Activated T-cell treated with anti-CD3 and anti-CD28 coated beads, Interleukin-2, amount 50 U/mL, for 24 hours (primary cell): ENCODE results near the gene VSIG2.
A peak's percentile ranks its signal among the peaks of the same experiment; 100 is the strongest.
"Not testable (repeated sequence)": the region's sequence is repeated elsewhere in the genome, so short reads cannot be mapped to it uniquely, and the experiment has no call there.

Experiments
- DNase-seq: peaks from one replicate; pipeline ENCODE4 v3.0.0-alpha.2; 2020
- H3K27ac Mint-ChIP-seq: 2 replicates; pipeline ENCODE4 v1.8.0; 2020; ENCODE audit warnings: mild to moderate bottlenecking, mixed read lengths
- H3K27me3 Mint-ChIP-seq: 2 replicates; pipeline ENCODE4 v1.8.0; 2020; ENCODE audit warnings: mixed read lengths
- H3K36me3 Mint-ChIP-seq: 2 replicates; pipeline ENCODE4 v1.8.0; 2020; ENCODE audit warnings: low read depth, mixed read lengths
- H3K4me1 Mint-ChIP-seq: 2 replicates; pipeline ENCODE4 v1.8.0; 2020; ENCODE audit warnings: low read depth, mixed read lengths
- H3K4me3 Mint-ChIP-seq: 2 replicates; pipeline ENCODE4 v1.8.0; 2020; ENCODE audit warnings: mild to moderate bottlenecking, moderate library complexity, mixed read lengths
- H3K9me3 Mint-ChIP-seq: 2 replicates; pipeline ENCODE4 v1.8.0; 2020; ENCODE audit warnings: mixed read lengths

VSIG2 gene

DNA sequence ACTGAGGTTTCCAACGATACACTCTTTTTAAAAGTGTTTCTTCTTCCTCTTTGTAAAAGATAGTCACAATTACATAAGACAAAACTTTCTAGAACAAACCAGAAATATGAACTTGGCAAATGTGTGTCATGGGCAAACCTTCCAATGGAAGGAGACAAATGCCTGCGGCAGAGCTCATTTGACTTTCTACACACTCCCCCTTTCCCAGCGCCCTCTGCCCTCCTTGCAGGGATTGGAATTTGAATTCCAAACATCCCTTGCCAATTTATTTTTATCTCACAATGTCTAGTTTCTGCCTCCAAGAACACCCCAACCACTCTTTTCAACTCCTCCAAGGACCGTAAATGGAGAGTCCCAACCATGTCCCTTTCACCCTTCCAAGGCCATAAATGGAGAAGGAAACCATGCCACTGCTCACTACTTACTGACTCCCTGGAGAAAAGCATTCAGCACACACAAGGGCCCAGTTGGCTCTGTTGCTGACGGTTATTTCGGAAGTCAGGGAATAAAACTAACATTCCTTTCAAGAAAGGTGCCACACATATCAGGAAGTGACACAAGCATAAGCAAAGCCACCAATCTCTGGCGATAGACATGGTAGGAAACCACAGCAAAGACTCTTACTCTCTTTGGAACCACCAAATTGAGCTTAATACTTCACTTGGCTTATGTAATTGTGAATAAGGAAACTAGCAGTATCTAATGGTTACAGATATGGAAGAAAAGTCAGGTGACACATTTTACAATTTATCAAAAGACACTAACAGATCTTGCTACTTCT, 25.0 kb upstream of the VSIG2 start:
- H3K27ac Mint-ChIP-seq: no peak overlapping the region
- no peak overlapping the region for H3K4me3 Mint-ChIP-seq
- H3K27me3 Mint-ChIP-seq: no peaks in the 10 kb centered on the region
- no peak for DNase-seq
- peaks cover 27% of the 10 kb centered on the region for H3K36me3 Mint-ChIP-seq
- peaks cover 26% of the 10 kb centered on the region for H3K4me1 Mint-ChIP-seq
- no peaks in the 10 kb centered on the region for H3K9me3 Mint-ChIP-seq

DNA sequence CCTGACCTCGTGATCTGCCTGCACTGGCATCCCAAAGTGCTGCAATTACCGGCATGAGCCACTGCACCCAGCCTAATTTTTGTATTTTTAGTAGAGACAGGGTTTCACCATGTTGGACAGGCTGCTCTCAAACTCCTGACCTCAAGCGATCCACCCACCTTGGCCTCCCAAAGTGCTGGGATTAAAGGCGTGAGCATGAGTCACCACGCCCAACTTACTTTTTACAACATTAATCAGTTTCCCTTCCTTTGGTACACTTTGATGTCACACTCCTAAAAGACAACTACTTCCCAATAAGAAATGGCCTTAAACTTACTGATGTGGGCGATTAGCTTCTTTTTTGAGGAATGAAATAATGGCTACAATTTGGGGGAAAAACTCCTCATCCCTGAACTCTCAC, 18.9 kb upstream of the VSIG2 start:
- H3K36me3 Mint-ChIP-seq: peaks cover 66% of the 10 kb centered on the region
- not testable (repeated sequence) for H3K4me3 Mint-ChIP-seq, H3K9me3 Mint-ChIP-seq, H3K4me1 Mint-ChIP-seq, DNase-seq, H3K27ac Mint-ChIP-seq, H3K27me3 Mint-ChIP-seq

DNA sequence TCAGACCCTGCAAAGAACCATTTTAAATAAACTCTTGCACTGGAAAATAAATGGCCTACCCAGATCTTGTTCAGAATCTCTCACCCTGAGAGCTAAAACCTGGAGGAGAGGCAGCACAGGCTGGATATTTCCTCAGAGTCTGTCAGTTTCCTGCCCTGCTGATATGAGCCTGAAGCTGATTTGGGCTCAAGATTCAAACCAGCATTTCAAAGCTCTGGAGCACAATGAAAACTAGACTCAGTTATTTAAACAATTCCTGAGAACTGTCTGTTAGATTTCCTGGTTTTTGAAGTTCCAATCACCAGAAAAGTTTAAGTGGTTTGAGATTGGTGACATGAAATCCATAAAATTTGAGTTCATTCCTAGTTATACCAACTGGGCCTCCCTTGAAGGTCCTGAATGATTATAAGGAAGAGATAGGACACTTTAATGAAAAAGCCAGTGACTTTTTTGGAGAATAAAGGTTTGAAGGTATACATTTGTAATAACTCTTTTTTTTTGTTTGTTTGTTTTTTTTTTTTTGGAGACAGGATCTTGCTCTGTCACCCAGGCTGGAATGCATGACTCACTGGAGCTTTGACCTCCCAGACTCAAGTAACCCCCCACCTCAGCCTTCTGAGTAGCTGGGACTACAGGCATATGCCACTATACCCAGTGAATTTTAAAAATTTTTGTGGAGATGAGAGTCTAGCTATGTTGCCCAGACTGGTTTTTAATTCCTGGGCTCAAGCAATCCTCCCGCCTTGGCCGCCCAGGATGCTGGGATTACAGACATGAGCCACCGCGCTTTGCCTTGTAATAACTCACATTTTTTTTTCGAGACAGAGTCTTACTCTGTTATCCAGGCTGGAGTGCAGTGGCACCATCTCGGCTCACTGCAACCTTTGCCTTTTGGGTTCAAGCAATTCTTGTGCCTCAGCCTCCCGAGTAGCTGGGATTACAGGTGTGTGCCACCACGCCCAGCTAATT, 18.0 kb upstream of the VSIG2 start:
- peaks cover 2% of the 10 kb centered on the region for H3K4me1 Mint-ChIP-seq
- no peak for DNase-seq
- no peak overlapping the region for H3K4me3 Mint-ChIP-seq
- no peaks in the 10 kb centered on the region for H3K27me3 Mint-ChIP-seq
- H3K36me3 Mint-ChIP-seq: peaks cover 73% of the 10 kb centered on the region
- H3K27ac Mint-ChIP-seq: peak overlapping the region; percentile 18
- no peaks in the 10 kb centered on the region for H3K9me3 Mint-ChIP-seq

DNA sequence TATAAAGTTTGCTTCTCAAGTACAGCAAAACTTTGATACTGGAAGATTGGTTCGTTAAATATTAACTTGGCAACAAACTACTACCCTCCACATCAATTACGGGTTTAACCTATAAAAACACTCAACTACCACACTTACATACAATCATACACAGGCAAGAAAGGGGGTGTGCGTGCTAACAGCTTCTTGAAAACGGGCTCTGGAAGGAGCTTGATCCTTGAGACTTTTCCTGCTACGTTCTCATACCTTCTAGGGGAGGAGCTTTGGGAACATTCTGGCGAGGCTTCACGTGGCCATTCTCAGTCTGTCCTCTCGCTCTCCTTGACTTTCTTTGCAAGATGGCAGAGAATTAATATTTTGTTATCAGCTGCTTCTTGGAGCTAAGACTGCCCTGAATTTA, 16.9 kb upstream of the VSIG2 start:
- Mint-ChIP-seq H3K27me3 (no peaks in the 10 kb centered on the region), H3K4me1 (peaks cover 2% of the 10 kb centered on the region), H3K27ac (no peak overlapping the region), H3K9me3 (no peaks in the 10 kb centered on the region), H3K36me3 (peaks cover 75% of the 10 kb centered on the region), H3K4me3 (no peak overlapping the region)
- no peak for DNase-seq

DNA sequence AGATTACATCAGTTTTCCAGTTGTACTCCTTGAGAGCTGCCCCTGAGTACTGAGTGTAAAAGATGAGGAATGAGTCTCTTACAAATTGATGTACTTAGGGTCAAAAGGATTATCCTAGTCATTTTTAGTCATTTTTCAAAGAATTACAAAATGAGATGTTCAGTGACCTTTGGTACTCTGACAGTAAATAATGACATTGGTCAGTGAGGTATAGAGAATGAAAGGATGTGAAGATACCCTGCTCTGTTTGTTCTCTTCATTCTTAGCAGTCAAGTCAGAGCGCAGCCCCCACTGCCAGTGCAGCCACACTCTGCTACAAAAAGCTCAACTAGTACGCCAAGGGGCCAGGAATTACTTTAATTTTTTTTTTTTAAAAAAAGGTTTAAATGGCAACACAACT, 14.1 kb upstream of the VSIG2 start:
- Mint-ChIP-seq H3K27me3 (peaks cover 9% of the 10 kb centered on the region), H3K36me3 (peaks cover 53% of the 10 kb centered on the region), H3K4me1 (peaks cover 12% of the 10 kb centered on the region), H3K4me3 (no peak overlapping the region), H3K9me3 (no peaks in the 10 kb centered on the region), H3K27ac (no peak overlapping the region)
- no peak for DNase-seq

- peaks cover 27% of the 10 kb centered on the region for H3K36me3 Mint-ChIP-seq
- peak; percentile 89 for DNase-seq
- peaks cover 28% of the 10 kb centered on the region for H3K4me1 Mint-ChIP-seq
- no peaks in the 10 kb centered on the region for H3K9me3 Mint-ChIP-seq
- H3K27ac Mint-ChIP-seq: no peak overlapping the region
- peak overlapping the region; percentile 88 for H3K4me3 Mint-ChIP-seq
- peaks cover 36% of the 10 kb centered on the region for H3K27me3 Mint-ChIP-seq
Measured at GRCh38 chr11:124763156-124763947, 11.3 kb upstream of the VSIG2 start.

DNA sequence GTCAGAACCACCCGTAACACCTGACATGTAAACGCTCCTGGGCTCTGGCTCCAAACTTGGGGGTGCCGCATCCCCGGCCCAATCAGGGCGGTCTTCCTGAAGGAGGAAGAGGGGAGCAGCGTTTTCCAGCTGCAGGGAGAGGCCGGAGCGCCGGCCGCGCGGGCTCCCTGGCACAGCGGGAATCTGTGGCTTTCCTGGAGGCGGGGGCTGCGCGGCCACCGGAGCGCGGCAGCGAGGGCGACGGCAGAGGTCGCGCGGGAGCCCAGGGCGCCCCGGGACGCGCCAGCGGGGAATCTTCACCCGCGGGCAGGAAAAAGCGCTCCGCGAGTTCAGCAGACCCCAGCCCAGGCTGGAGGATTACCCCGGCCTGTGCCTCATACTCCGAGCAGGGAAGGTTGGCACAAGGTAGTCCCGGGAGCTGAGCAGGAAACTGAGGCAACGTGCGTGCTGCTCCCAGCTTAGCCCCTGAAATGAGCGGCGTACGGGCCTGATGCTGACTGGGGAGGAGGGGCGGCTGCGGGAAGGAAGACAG, 10.6 kb upstream of the VSIG2 start:
- Mint-ChIP-seq H3K9me3 (no peaks in the 10 kb centered on the region), H3K36me3 (peaks cover 22% of the 10 kb centered on the region)

GRCh38 chr11:124762105-124762623, 10.1 kb upstream of the VSIG2 start, which contains the start of gene ESAM:
Gene ESAM, minus strand, starts transcription at chr11:124762290. Its CDS starts 136 bp downstream, at chr11:124762154.
- H3K27ac Mint-ChIP-seq: no peak within 1 kb of the TSS
- H3K36me3 Mint-ChIP-seq: peaks cover 21% of the 10 kb centered on the region
- peak; percentile 82 for DNase-seq
- peaks cover 48% of the 10 kb centered on the region for H3K27me3 Mint-ChIP-seq
- no peaks in the 10 kb centered on the region for H3K9me3 Mint-ChIP-seq
- peaks cover 33% of the 10 kb centered on the region for H3K4me1 Mint-ChIP-seq
- peak within 1 kb of the TSS; percentile 88 for H3K4me3 Mint-ChIP-seq

More for the DNA sequence above, 10.6 kb upstream of the VSIG2 start:
- no peak for DNase-seq
- no peak overlapping the region for H3K27ac Mint-ChIP-seq
- peaks cover 43% of the 10 kb centered on the region for H3K27me3 Mint-ChIP-seq
- peaks cover 33% of the 10 kb centered on the region for H3K4me1 Mint-ChIP-seq
- H3K4me3 Mint-ChIP-seq: peak overlapping the region; percentile 88

GRCh38 chr11:124761301-124762104, 9.4 kb upstream of the VSIG2 start:
- Mint-ChIP-seq H3K27me3 (peaks cover 55% of the 10 kb centered on the region), H3K9me3 (no peaks in the 10 kb centered on the region), H3K4me3 (peak overlapping the region; percentile 64), H3K36me3 (peaks cover 16% of the 10 kb centered on the region), H3K4me1 (peaks cover 33% of the 10 kb centered on the region), H3K27ac (no peak overlapping the region)
- no peak for DNase-seq

DNA sequence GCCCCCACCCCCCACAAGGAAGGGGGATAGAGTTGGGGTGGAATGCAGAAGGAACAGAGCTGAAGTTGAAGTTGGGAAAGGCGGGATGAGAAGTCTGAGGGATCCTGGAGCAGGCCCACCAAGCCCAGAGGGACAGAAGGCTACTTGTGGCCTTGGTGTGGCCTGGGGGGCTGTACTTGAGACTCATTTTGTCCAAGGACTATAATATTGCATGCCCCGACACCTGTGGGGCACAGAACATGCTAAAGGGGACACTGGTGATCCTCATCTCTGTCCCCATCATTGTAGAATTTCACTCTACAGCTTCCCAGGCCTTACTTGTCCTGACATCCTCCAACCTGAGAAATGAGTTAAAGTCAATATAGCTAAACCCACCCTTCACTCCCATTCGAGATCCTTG, 8.8 kb upstream of the VSIG2 start:
- no peak for DNase-seq
- H3K4me3 Mint-ChIP-seq: no peak overlapping the region
- peaks cover 13% of the 10 kb centered on the region for H3K36me3 Mint-ChIP-seq
- H3K27me3 Mint-ChIP-seq: peaks cover 62% of the 10 kb centered on the region
- no peak overlapping the region for H3K27ac Mint-ChIP-seq
- H3K4me1 Mint-ChIP-seq: peaks cover 33% of the 10 kb centered on the region
- no peaks in the 10 kb centered on the region for H3K9me3 Mint-ChIP-seq

GRCh38 chr11:124760205-124760652, 8.2 kb upstream of the VSIG2 start:
- no peak overlapping the region for H3K27ac Mint-ChIP-seq
- H3K27me3 Mint-ChIP-seq: peaks cover 63% of the 10 kb centered on the region

GRCh38 chr11:124759266-124760204, 7.5 kb upstream of the VSIG2 start:
- no peaks in the 10 kb centered on the region for H3K9me3 Mint-ChIP-seq
- no peak overlapping the region for H3K27ac Mint-ChIP-seq
- DNase-seq: no peak
- H3K4me1 Mint-ChIP-seq: peaks cover 33% of the 10 kb centered on the region
- H3K27me3 Mint-ChIP-seq: peaks cover 63% of the 10 kb centered on the region
- peak overlapping the region; percentile 15 for H3K4me3 Mint-ChIP-seq
- H3K36me3 Mint-ChIP-seq: peaks cover 2% of the 10 kb centered on the region

More at GRCh38 chr11:124760205-124760652, 8.2 kb upstream of the VSIG2 start:
- Mint-ChIP-seq H3K4me3 (peak overlapping the region; percentile 15), H3K4me1 (peaks cover 33% of the 10 kb centered on the region), H3K9me3 (no peaks in the 10 kb centered on the region), H3K36me3 (peaks cover 7% of the 10 kb centered on the region)
- DNase-seq: no peak
